Measurements from ENCODE around the gene PRRC2C.

GRCh38 chr1:171637928-171638576 lies 152.7 kb downstream of the PRRC2C start:
- TF ChIP-seq CTCF (IDR thresholded peaks at IDR 0.05): no peak
- TF ChIP-seq POLR2AphosphoS5 (IDR thresholded peaks at IDR 0.05): no peak
- no peak for TF ChIP-seq EP300 (IDR thresholded peaks at IDR 0.05; ENCODE audit: low read depth)
